Lower leg skin (tissue), 4 donors: ENCODE results near the gene NR1H3. TPM values are rescaled to one million over a fixed set of nuclear protein-coding genes. Genes with fewer than 3 reads are reported as not detected.

ENCODE experiments used
- DNase-seq, 2 donors: peaks; one replicate each; pipeline ENCODE4 v3.0.0-alpha.2; 2019; ENCODE audit warnings: low spot score in 2 of 2
- H3K4me3 ChIP-seq: fragments of 200-600 bp; sonication (generic); 2 replicates; pipeline ENCODE4 v1.5.1; 2017; ENCODE audit warnings: mild to moderate bottlenecking, low read depth; ENCODE audit not compliant: poor library complexity, severe bottlenecking
- CTCF ChIP-seq, 3 donors: fragments of 450-650 bp; IDR thresholded peaks; one replicate each; pipeline ENCODE4 v1.5.1; 2016; ENCODE audit warnings: antibody characterized with exemption in 3 of 3, mild to moderate bottlenecking in 3 of 3, moderate library complexity in 2 of 3
- POLR2A ChIP-seq, 2 donors: fragments of 450-650 bp; IDR thresholded peaks; one replicate each; pipeline ENCODE4 v1.6.1; 2016 to 2017; ENCODE audit warnings: antibody characterized with exemption in 2 of 2, mild to moderate bottlenecking in 1 of 2, moderate library complexity in 1 of 2
- WGBS, 2 donors: methylation state at CpG; one replicate each; pipeline ENCODE4 v1.1.5; 2018; 5-methylcytosine and 5-hydroxymethylcytosine counted together
- intact Hi-C: fragments of 100-400 bp; cut with DNase I; formaldehyde crosslinking; loops from one replicate; pipeline ENCODE4 v1.15.0; 2023; ENCODE audit warnings: low total_unique reads
- total RNA-seq, 4 donors: library from RNA; depleted of rRNA; stranded (reverse); fragments of >200 nt; gene quantifications; one replicate each; pipeline ENCODE4 v1.1.0, GENCODE V29; 2016

The NR1H3 gene
- total RNA-seq, 4 donors from 2014 or later = 18.5 to 34.6 (median 23.4) TPM

GRCh38 chr11:47269829-47270305 is 12.1 kb downstream of the NR1H3 start, which contains the start of gene MADD:
MADD (plus strand) TSS chr11:47270133.
- intact Hi-C loops = loop anchor here (5.0 kb wide), 1 partner anchor 88 kb away; no protein-coding TSS in a partner anchor
- DNase-seq = peak; percentile 73 to 96
- WGBS, 2 donors = 0 to 2% methylated on average over 4 to 49 of the region's 57 CpGs
- TF ChIP-seq POLR2A (IDR thresholded peaks at IDR 0.05) (peak in 1 of 2 donors; percentile 54), CTCF (IDR thresholded peaks at IDR 0.05) (no peak)
- H3K4me3 ChIP-seq = peak within 1 kb of the TSS; percentile 72

DNA sequence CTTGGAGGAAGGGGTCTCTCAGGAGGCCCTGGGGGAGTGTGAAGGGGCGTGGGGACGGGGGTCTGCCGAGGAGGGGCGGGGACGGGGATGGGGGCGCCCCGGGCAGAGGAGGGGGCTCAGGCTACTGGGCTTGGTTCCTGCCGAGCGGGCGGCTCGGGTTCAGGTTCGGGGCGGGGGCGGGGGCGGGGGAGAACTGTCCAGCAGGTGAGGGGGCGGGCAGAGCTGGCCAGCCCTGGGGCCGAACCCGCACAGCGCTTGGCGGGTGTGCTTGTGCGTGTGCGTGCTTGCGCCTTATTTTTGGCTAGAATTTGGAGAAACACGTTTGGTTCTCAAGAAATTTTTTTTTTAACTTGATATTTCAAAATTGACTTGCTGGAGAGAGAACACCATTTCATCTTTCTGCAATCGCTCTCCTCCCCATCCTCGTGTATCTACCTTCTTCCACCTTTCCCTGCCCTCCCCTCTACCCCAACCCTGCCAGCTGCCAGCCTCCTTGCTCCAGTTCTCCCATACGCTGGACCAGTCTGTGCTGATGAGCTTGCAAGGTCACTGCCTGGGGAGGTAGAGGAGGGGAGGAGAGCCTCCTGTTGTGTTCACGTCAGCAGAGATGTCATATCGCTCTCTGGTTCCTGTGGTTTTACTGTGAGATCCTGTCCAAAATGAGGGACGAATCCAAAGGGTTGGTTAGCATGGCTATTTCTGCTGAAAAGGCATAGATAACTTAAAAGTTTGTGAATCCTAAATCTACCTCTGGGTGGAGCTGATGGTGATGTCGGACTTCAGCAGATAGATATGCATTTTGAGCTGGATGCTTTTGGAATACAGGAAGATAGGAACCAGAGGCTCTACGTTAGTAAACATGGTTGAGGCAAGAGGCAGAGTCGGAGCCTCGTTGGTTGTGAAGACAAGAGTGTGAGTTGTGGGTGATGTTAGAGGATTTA is 12.8 kb downstream of the NR1H3 start:
- 1 to 2% methylated on average over 11 to 33 of the region's 34 CpGs for WGBS, 2 donors
- DNase-seq = no peak
- peak overlapping the region; percentile 72 for H3K4me3 ChIP-seq
- TF ChIP-seq POLR2A (IDR thresholded peaks at IDR 0.05) = no peak
- intact Hi-C loops = no loop called here

- intact Hi-C loops = no loop called here
- no peak for DNase-seq
- no peak overlapping the region for H3K4me3 ChIP-seq
These were observed 13.5 kb downstream of the NR1H3 start for GRCh38 chr11:47271328-47271727.

DNA sequence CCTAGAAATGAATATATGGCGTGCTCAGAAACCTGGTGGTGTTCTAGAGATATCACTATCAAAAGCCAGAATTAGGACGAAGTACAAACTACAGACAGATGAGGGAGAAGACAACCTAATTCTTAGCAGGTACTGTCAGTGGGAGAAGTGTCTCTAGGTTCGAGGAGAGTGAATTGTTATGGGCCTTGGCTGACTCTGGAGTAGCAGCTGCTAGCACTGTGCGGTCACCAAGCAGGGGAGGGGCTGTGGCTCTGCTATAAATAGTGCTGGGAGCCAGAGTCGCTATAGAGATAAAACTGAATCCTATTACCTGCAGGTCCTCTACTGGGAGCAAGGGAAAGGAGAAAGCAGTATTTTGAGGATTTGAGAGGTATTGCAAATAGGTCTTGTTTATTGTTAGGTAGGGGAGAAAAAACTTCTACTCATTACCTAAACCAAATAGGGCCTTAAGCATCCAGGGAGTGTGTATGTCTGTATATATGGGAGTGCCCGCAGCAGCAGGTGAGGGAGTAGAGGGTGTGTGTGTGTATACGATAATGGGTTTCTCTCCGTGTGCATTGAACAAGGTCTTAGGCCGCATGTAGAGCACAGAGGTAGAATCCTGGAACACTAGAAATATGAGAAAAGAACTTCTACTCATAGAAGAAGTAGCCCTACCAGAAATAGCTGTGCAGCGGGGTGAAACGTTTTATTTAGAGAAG is 14.3 kb downstream of the NR1H3 start:
- TF ChIP-seq CTCF (IDR thresholded peaks at IDR 0.05) (no peak), POLR2A (IDR thresholded peaks at IDR 0.05) (no peak)
- 62 to 64% methylated on average over 11 of the region's 11 CpGs for WGBS, 2 donors
- no peak for DNase-seq
- intact Hi-C loops = no loop called here
- H3K4me3 ChIP-seq = no peak overlapping the region

More at GRCh38 chr11:47271328-47271727, 13.5 kb downstream of the NR1H3 start:
- WGBS, 2 donors = 45 to 49% methylated on average over 4 of the region's 4 CpGs
- TF ChIP-seq CTCF (IDR thresholded peaks at IDR 0.05) (no peak), POLR2A (IDR thresholded peaks at IDR 0.05) (no peak)

DNA sequence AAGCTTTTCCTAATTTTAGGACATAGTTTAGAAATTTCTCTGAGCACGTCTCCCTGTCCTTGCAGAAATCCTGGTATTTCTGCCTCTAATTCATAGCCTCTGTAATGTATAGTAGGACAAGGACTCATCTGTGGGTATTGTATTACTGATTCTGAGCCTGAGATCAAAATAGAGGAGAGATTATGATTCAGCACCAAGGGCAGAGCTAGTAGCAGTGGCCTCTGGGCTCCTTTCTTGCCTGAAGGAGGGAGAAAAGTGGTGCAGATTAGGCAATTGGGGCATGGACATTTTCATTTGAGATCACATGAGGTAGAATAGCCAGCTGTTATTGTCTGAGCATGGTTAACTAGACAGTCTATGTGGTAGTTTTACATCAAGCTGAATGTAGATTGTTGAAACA is 14.9 kb downstream of the NR1H3 start:
- TF ChIP-seq POLR2A (IDR thresholded peaks at IDR 0.05) (no peak), CTCF (IDR thresholded peaks at IDR 0.05) (no peak)
- DNase-seq = no peak
- WGBS, 2 donors = 0% methylated on average over 1 of the region's 1 CpG
- H3K4me3 ChIP-seq = no peak overlapping the region
- intact Hi-C loops = no loop called here
